ENCODE results near the gene DUOXA1.

GRCh38 chr15:45141386-45141785, 11.7 kb upstream of the DUOXA1 start:
- TF ChIP-seq CTCF (IDR thresholded peaks at IDR 0.05) (no peak), EP300 (IDR thresholded peaks at IDR 0.05) (no peak), POLR2A (IDR thresholded peaks at IDR 0.05) (no peak)

Measured in ovary (tissue), 3 donors.